CD8-positive, alpha-beta memory T cell (primary cell): ENCODE data around the gene DRAM1. TPM values are rescaled to one million over a fixed set of nuclear protein-coding genes. Genes with fewer than 3 reads are reported as not detected.

Experiments
- CTCF ChIA-PET: fragments of 350-600 bp; sonication (Branson Sonifier 250); formaldehyde crosslinking; loops from one replicate; lab custom pipeline; 2021; ENCODE audit warnings: antibody characterized with exemption; lab: Charles Lee
- POLR2A ChIA-PET: fragments of 350-600 bp; sonication (Branson Sonifier 250); formaldehyde crosslinking; loops from one replicate; lab custom pipeline; 2021; ENCODE audit warnings: antibody characterized with exemption; lab: Charles Lee
- DNase-seq, 5 donors: peaks; one replicate each; pipeline versions ENCODE4 v3.0.0 to v3.0.0-alpha.2; 2020 to 2022; ENCODE audit warnings: mixed read lengths in 1 of 5
- H3K27ac ChIP-seq: one replicate; pipeline ENCODE4 v1.7.0; 2013; ENCODE audit warnings: low read depth, mild to moderate bottlenecking, low read length, moderate library complexity
- H3K27me3 ChIP-seq: 2 replicates; pipeline ENCODE4 v1.7.0; 2013; ENCODE audit warnings: low read length, mild to moderate bottlenecking; ENCODE audit not compliant: insufficient read depth, poor library complexity, severe bottlenecking
- H3K36me3 ChIP-seq: 2 replicates; pipeline ENCODE4 v1.7.0; 2013; ENCODE audit warnings: mild to moderate bottlenecking, low read length, moderate library complexity; ENCODE audit not compliant: insufficient read depth
- H3K4me1 ChIP-seq: 2 replicates; pipeline ENCODE4 v1.7.0; 2013; ENCODE audit warnings: mild to moderate bottlenecking, low read length, moderate library complexity; ENCODE audit not compliant: insufficient read depth
- H3K4me3 ChIP-seq: 2 replicates; pipeline ENCODE4 v1.7.0; 2013; ENCODE audit warnings: mild to moderate bottlenecking, low read length
- H3K9me3 ChIP-seq: 2 replicates; pipeline ENCODE4 v1.7.0; 2013; ENCODE audit warnings: mild to moderate bottlenecking, low read length
- H3K27ac Mint-ChIP-seq, 8 donors: one replicate each; pipeline ENCODE4 v1.8.0; 2020 to 2021; ENCODE audit warnings: mixed read lengths in 8 of 8, mild to moderate bottlenecking in 6 of 8, inconsistent platforms in 3 of 8, moderate library complexity in 3 of 8
- H3K27me3 Mint-ChIP-seq, 2 donors: one replicate each; pipeline ENCODE4 v1.8.0; 2020 to 2021; ENCODE audit warnings: mixed read lengths in 2 of 2, mild to moderate bottlenecking in 1 of 2, moderate library complexity in 1 of 2
- H3K36me3 Mint-ChIP-seq, 3 donors: one replicate each; pipeline ENCODE4 v1.8.0; 2020 to 2021; ENCODE audit warnings: mixed read lengths in 3 of 3, inconsistent platforms in 1 of 3, mild to moderate bottlenecking in 1 of 3
- H3K4me1 Mint-ChIP-seq, 3 donors: one replicate each; pipeline ENCODE4 v1.8.0; 2020 to 2021; ENCODE audit warnings: mixed read lengths in 3 of 3, inconsistent platforms in 1 of 3, mild to moderate bottlenecking in 1 of 3
- H3K4me3 Mint-ChIP-seq, 7 donors: one replicate each; pipeline ENCODE4 v1.8.0; 2020 to 2021; ENCODE audit warnings: mixed read lengths in 7 of 7, mild to moderate bottlenecking in 6 of 7, moderate library complexity in 4 of 7, inconsistent platforms in 2 of 7
- H3K9me3 Mint-ChIP-seq, 5 donors: one replicate each; pipeline ENCODE4 v1.8.0; 2020 to 2022; ENCODE audit warnings: mixed read lengths in 5 of 5, mild to moderate bottlenecking in 3 of 5, moderate library complexity in 2 of 5, inconsistent platforms in 1 of 5
- polyA plus RNA-seq: library from polyadenylated mRNA; unstranded; fragments of 300-500 nt; fragmentation: Illumina TruSeq; gene quantifications from one replicate; pipeline ENCODE4 v1.2.3, GENCODE V29; 2021
- total RNA-seq, 2 experiments: library from RNA; stranded (reverse); gene quantifications; one replicate each; pipeline ENCODE4 v1.2.3, GENCODE V29; 2021

The DRAM1 gene
- total and polyA plus RNA-seq, 3 experiments from 2014 or later: 5.5 to 9.7 (median 8.9) TPM

GRCh38 chr12:101948365-101948764 lies 71.0 kb downstream of the DRAM1 start:
- DNase-seq: no peak
- no peak overlapping the region for H3K27ac ChIP-seq
- no peaks in the 10 kb centered on the region for H3K4me1 ChIP-seq
- ChIA-PET CTCF (no interaction called here), POLR2A (interaction anchor here (0.7 kb wide), 1 partner anchor 58 kb away, joined by 4 read pairs; no protein-coding TSS in a partner anchor)
- Mint-ChIP-seq H3K36me3 (no peaks in the 10 kb centered on the region), H3K9me3 (no peaks in the 10 kb centered on the region), H3K27me3 (peaks cover 3 to 4% of the 10 kb centered on the region in 2 donors), H3K4me3 (no peak overlapping the region), H3K27ac (no peak overlapping the region), H3K4me1 (no peaks in the 10 kb centered on the region)
- no peaks in the 10 kb centered on the region for H3K36me3 ChIP-seq
- H3K4me3 ChIP-seq: no peak overlapping the region
- H3K27me3 ChIP-seq: no peaks in the 10 kb centered on the region
- no peaks in the 10 kb centered on the region for H3K9me3 ChIP-seq

- no peak overlapping the region for H3K4me3 Mint-ChIP-seq
- DNase-seq: no peak
- H3K9me3 ChIP-seq: no peaks in the 10 kb centered on the region
- no peaks in the 10 kb centered on the region for H3K4me1 ChIP-seq
- no peaks in the 10 kb centered on the region for H3K36me3 ChIP-seq
- peak overlapping the region in 1 of 8 donors; percentile 65 for H3K27ac Mint-ChIP-seq
- ChIA-PET CTCF (interaction anchor here (1.2 kb wide), 1 partner anchor 13 kb away, joined by 3 read pairs; no protein-coding TSS in a partner anchor), POLR2A (no interaction called here)
- H3K9me3 Mint-ChIP-seq: no peaks in the 10 kb centered on the region
- H3K4me3 ChIP-seq: no peak overlapping the region
- peaks cover 0 to 6% of the 10 kb centered on the region in 2 donors for H3K27me3 Mint-ChIP-seq
- H3K27me3 ChIP-seq: no peaks in the 10 kb centered on the region
- no peaks in the 10 kb centered on the region for H3K36me3 Mint-ChIP-seq
- H3K4me1 Mint-ChIP-seq: no peaks in the 10 kb centered on the region
- no peak overlapping the region for H3K27ac ChIP-seq
Measured at GRCh38 chr12:101951002-101951670, 73.8 kb downstream of the DRAM1 start.

- Histone ChIP-seq H3K4me1 (no peaks in the 10 kb centered on the region), H3K27ac (no peak overlapping the region), H3K9me3 (no peaks in the 10 kb centered on the region), H3K4me3 (no peak overlapping the region), H3K27me3 (no peaks in the 10 kb centered on the region), H3K36me3 (no peaks in the 10 kb centered on the region)
- Mint-ChIP-seq H3K36me3 (no peaks in the 10 kb centered on the region), H3K27me3 (peaks cover 0 to 6% of the 10 kb centered on the region in 2 donors), H3K27ac (no peak overlapping the region), H3K9me3 (peaks cover 0 to 4% (median 0%) of the 10 kb centered on the region in 5 donors), H3K4me3 (no peak overlapping the region), H3K4me1 (no peaks in the 10 kb centered on the region)
- CTCF ChIA-PET: interaction anchor here (1.1 kb wide), 1 partner anchor 13 kb away, joined by 3 read pairs; no protein-coding TSS in a partner anchor
- POLR2A ChIA-PET: no interaction called here
- no peak for DNase-seq
Measured at GRCh38 chr12:101954113-101954512, 76.7 kb downstream of the DRAM1 start.

GRCh38 chr12:101954676-101955075 lies 77.3 kb downstream of the DRAM1 start:
- Mint-ChIP-seq H3K4me3 (no peak overlapping the region), H3K27ac (no peak overlapping the region), H3K4me1 (no peaks in the 10 kb centered on the region), H3K36me3 (peaks cover 0 to 4% (median 0%) of the 10 kb centered on the region in 3 donors), H3K27me3 (peaks cover 0 to 6% of the 10 kb centered on the region in 2 donors), H3K9me3 (peaks cover 0 to 4% (median 3%) of the 10 kb centered on the region in 5 donors)
- H3K36me3 ChIP-seq: no peaks in the 10 kb centered on the region
- no peaks in the 10 kb centered on the region for H3K9me3 ChIP-seq
- no peak for DNase-seq
- ChIA-PET POLR2A (no interaction called here), CTCF (interaction anchor here (1.1 kb wide), 1 partner anchor 13 kb away, joined by 3 read pairs; no protein-coding TSS in a partner anchor)
- H3K4me1 ChIP-seq: no peaks in the 10 kb centered on the region
- no peaks in the 10 kb centered on the region for H3K27me3 ChIP-seq
- no peak overlapping the region for H3K4me3 ChIP-seq
- no peak overlapping the region for H3K27ac ChIP-seq

GRCh38 chr12:101957252-101957959 lies 80.0 kb downstream of the DRAM1 start:
- no peaks in the 10 kb centered on the region for H3K4me1 Mint-ChIP-seq
- no peaks in the 10 kb centered on the region for H3K36me3 ChIP-seq
- H3K9me3 Mint-ChIP-seq: peaks cover 0 to 9% (median 4%) of the 10 kb centered on the region in 5 donors
- peaks cover 0 to 6% (median 0%) of the 10 kb centered on the region in 3 donors for H3K36me3 Mint-ChIP-seq
- H3K27ac ChIP-seq: no peak overlapping the region
- H3K27me3 Mint-ChIP-seq: peaks cover 0 to 3% of the 10 kb centered on the region in 2 donors
- H3K4me3 Mint-ChIP-seq: no peak overlapping the region
- H3K27ac Mint-ChIP-seq: no peak overlapping the region
- no peak for DNase-seq
- H3K4me3 ChIP-seq: no peak overlapping the region
- H3K9me3 ChIP-seq: no peaks in the 10 kb centered on the region
- no peaks in the 10 kb centered on the region for H3K27me3 ChIP-seq
- H3K4me1 ChIP-seq: no peaks in the 10 kb centered on the region
- CTCF ChIA-PET: interaction anchor here (0.8 kb wide), 1 partner anchor 8 kb away, joined by 3 read pairs; no protein-coding TSS in a partner anchor
- POLR2A ChIA-PET: no interaction called here

- CTCF ChIA-PET: no interaction called here
- H3K27ac Mint-ChIP-seq: no peak overlapping the region
Measured at GRCh38 chr12:101959607-101960006, 82.2 kb downstream of the DRAM1 start.

GRCh38 chr12:101962486-101962885 lies 85.1 kb downstream of the DRAM1 start:
- H3K36me3 Mint-ChIP-seq: peaks cover 0 to 6% (median 0%) of the 10 kb centered on the region in 3 donors
- H3K27me3 Mint-ChIP-seq: no peaks in the 10 kb centered on the region
- Histone ChIP-seq H3K27me3 (no peaks in the 10 kb centered on the region), H3K36me3 (no peaks in the 10 kb centered on the region), H3K4me1 (no peaks in the 10 kb centered on the region), H3K4me3 (no peak overlapping the region), H3K9me3 (no peaks in the 10 kb centered on the region), H3K27ac (no peak overlapping the region)
- H3K9me3 Mint-ChIP-seq: peaks cover 0 to 9% (median 4%) of the 10 kb centered on the region in 5 donors
- DNase-seq: no peak
- H3K4me1 Mint-ChIP-seq: peaks cover 4 to 18% (median 5%) of the 10 kb centered on the region in 3 donors
- CTCF ChIA-PET: no interaction called here
- H3K4me3 Mint-ChIP-seq: no peak overlapping the region
- peak overlapping the region in 2 of 8 donors; percentile 2 to 69 for H3K27ac Mint-ChIP-seq
- POLR2A ChIA-PET: no interaction called here

More at GRCh38 chr12:101959607-101960006, 82.2 kb downstream of the DRAM1 start:
- Histone ChIP-seq H3K4me1 (no peaks in the 10 kb centered on the region), H3K4me3 (no peak overlapping the region), H3K27ac (no peak overlapping the region), H3K36me3 (no peaks in the 10 kb centered on the region), H3K9me3 (no peaks in the 10 kb centered on the region), H3K27me3 (no peaks in the 10 kb centered on the region)
- no peaks in the 10 kb centered on the region for H3K4me1 Mint-ChIP-seq
- POLR2A ChIA-PET: no interaction called here
- H3K4me3 Mint-ChIP-seq: no peak overlapping the region
- no peak for DNase-seq
- peaks cover 0 to 9% (median 4%) of the 10 kb centered on the region in 5 donors for H3K9me3 Mint-ChIP-seq
- peaks cover 0 to 3% of the 10 kb centered on the region in 2 donors for H3K27me3 Mint-ChIP-seq
- peaks cover 0 to 6% (median 0%) of the 10 kb centered on the region in 3 donors for H3K36me3 Mint-ChIP-seq

GRCh38 chr12:101963697-101964096 lies 86.3 kb downstream of the DRAM1 start:
- Histone ChIP-seq H3K27ac (no peak overlapping the region), H3K9me3 (no peaks in the 10 kb centered on the region), H3K4me3 (no peak overlapping the region), H3K36me3 (no peaks in the 10 kb centered on the region), H3K27me3 (no peaks in the 10 kb centered on the region), H3K4me1 (peaks cover 5% of the 10 kb centered on the region)
- Mint-ChIP-seq H3K4me1 (peaks cover 11 to 30% (median 17%) of the 10 kb centered on the region in 3 donors), H3K27me3 (no peaks in the 10 kb centered on the region), H3K9me3 (peaks cover 0 to 9% (median 2%) of the 10 kb centered on the region in 5 donors), H3K36me3 (peaks cover 0 to 6% (median 0%) of the 10 kb centered on the region in 3 donors), H3K27ac (no peak overlapping the region), H3K4me3 (no peak overlapping the region)
- ChIA-PET CTCF (no interaction called here), POLR2A (interaction anchor here (0.6 kb wide), 1 partner anchor 17 kb away, joined by 4 read pairs; no protein-coding TSS in a partner anchor)
- no peak for DNase-seq
